NK-92 (cell line): ENCODE data around the gene TMEM215.
"Not testable (repeated sequence)": the region's sequence is repeated elsewhere in the genome, so short reads cannot be mapped to it uniquely, and the experiment has no call there.

Source experiments
- DNase-seq: peaks from one replicate; lab custom pipeline; 2025; ENCODE audit not compliant: unreplicated experiment; lab: John Stamatoyannopoulos, UW

The TMEM215 gene

DNA sequence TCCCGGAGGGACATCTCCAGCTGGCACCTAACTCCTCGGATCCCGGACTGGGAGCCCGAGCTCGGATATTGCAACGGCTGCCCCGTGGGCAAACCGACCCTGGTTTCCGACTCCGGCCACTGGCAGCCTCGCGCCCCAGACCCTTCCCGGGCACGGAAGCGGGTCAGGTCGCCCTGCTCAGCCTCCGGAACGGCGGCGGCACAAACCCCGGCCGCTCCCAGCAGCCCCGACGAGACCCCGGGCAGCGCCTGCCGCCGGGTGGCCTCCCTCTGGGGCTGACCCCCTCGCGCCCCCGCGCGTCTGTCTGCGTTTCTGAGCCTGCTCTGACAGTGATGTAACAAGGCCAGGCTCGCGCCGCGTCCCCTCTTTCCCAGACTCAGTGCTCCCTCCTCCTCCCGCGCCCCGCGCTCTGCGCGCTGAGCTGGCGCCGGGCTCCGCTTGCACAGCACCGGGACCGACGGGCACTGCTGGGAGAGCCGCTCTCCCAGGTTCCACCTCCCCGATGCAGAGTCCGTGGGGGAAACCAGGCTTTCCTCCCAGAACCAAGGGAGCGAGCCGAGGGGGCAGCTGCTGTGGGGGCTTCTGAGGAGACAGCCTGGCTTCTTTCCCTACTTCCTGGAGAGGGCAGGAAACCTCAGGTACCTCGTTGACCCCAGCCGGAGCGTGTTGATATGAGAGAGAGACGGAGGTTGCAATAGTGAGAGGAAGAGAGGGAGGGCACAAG, at the start of gene TMEM215:
Gene TMEM215 (plus strand): TSS at position 373 of the 724 bp plus-strand sequence. CDS start 644 bp downstream, outside the sequence.
- DNase-seq = no peak

- DNase-seq = no peak
These were observed 47.9 kb upstream of the TMEM215 start for GRCh38 chr9:32735476-32735875.

- DNase-seq = no peak
These were observed 46.0 kb upstream of the TMEM215 start for GRCh38 chr9:32737378-32737777.

GRCh38 chr9:32738501-32739172, 44.7 kb upstream of the TMEM215 start:
- no peak for DNase-seq

DNA sequence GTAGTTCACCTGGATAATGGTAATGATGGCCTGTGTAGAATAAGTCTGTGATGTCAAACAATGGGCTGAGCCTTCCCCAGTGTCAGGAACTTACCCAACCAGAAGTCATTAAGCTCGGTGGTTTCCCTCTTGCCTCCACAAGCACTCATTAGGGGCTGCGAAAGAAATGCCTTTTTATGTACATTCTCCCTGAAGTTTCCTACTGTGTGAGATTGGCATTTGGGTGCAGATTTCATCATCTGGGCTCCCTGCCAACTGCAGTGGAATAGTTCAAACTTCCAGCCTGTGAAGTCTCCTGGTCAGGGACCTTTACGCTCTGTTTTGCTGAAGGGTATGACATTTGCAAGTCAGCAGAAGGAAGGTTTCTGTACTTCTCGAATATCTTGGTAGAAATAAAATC, 41.6 kb upstream of the TMEM215 start:
- DNase-seq = no peak

DNA sequence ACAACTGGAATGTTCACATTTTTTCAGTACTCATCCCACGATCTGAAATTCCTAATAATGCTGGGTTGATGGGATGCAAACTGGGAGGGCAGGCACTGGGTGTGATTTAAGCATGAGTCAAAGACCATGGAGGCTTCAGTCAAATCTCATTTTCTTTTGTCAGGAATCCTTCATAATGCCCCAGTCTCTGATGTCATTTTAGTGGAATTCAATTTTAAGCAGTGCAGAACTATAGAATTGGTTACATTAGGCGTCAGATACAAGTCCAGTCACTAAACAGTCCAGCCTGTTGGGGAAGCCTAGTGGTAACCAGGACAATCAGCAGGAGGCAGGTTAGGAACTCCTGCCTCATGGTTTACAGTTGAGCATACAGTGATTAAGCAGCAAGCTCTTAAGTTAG, 41.0 kb upstream of the TMEM215 start:
- DNase-seq = no peak

DNA sequence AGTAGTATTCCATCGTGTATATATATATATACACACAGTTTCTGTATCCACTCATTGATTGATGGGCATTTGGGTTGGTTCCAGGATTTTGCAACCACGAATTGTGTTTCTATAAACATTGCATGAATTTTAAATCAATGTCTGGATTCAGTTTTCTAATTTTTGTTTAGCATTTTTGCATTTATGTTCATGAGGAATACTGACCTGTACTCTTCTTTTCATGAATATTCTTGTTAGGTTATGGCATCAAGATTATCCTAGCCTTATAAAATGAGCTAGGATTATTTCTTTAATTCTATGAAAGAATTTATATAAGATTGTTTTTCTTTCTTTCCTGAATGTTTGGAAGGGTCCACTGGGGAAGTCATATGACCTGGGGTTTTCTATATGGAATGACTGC, 35.3 kb upstream of the TMEM215 start:
- DNase-seq = no peak

GRCh38 chr9:32755730-32756129, 27.6 kb upstream of the TMEM215 start:
- DNase-seq = no peak

DNA sequence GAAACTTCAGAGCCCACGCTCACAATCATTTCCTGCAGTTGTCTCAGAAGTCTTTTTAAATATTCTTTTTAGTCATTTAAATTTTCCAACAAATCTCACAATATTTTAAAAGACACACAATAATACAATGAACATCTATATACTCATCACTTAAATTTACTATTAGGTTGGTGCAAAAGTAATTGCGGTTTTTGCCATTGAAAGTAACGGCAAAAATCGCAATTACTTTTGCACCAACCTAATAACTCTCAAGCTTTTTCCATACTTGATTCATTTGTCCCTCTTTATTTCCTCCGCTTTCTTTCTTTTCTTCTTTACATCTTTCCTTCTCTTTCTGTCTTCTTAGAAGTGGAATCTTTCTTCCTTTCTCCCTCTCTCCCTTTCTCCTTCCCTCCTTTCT, 19.2 kb upstream of the TMEM215 start:
- no peak for DNase-seq

DNA sequence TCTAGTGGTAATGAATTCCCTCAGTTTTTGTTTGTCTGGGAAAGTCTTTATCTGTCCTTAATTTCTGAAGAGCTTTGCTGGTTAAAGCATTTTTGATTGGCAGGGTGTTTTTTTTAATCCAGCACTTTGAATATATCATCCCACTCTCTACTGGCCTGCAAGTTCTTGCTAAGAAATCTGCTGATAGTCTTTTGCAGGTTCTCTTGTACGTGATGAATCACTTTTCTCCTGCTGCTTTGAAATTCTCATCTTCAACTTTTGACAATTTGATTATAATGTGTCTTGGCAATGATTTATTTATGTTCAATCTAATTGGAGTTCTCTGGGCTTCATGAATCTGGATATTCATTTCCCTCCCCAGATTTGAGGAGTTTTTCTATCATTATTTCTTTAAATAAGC, 8.1 kb upstream of the TMEM215 start:
- DNase-seq = no peak

GRCh38 chr9:32776201-32776600, 7.1 kb upstream of the TMEM215 start:
- DNase-seq = no peak

DNA sequence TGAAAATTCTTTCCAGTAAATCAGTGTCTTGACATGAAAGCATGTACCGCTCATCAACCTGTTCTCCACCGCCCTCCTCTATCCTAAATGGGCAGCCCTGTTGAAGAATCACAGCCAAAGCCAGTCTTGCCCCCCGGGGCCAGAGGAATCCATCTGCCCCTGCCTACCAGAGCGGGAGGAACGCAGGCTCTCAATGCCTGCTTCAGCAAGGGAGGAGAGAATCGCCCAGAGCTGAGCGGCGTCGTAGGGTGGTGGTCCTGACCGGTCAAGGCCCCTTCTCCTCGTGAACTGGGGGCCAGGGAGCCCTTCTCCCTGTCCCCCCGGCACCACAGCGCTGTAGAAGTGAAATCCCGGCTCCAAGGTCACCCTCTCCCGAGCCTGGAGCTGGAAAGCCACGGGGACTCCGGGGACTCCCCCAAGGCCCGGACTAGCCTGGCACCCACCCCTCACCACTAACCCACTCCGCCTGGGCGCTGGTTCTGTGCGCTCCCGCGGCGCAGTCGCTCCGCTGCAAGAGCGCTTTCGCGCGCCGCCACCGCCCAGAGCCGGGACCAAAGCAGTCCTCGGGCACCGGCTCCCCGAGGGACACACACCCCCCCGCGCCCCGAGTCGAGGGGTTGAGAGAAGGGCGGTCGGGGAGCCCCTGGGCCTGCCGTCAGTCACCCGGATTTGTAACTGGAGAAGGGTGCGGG, 718 bp upstream of the TMEM215 start:
- DNase-seq = no peak

- no peak for DNase-seq
These were observed 4.5 kb downstream of the TMEM215 start for GRCh38 chr9:32787816-32788215.

GRCh38 chr9:32796015-32796414, 12.7 kb downstream of the TMEM215 start:
- not testable (repeated sequence) for DNase-seq

DNA sequence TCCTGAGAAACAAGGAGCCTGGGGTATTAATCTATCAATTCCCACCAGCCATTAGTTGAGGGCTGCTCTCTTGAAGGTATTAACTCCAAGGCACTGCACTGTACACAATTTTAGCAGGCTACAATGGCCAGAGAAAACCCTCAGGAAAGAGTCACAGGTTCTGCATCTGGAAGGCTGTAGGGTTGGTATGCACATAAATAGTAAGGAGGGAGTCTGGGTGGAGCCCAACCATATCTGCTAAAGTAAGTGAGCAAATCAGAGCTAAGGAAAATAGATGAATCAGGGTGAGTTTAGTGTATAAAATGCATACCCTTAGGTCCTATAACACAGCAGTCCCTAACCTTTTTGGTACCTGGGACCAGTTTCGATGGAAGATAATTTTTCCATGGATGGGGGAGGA, 18.2 kb downstream of the TMEM215 start:
- DNase-seq = no peak

- no peak for DNase-seq
These were observed 23.9 kb downstream of the TMEM215 start for GRCh38 chr9:32807217-32807616.

GRCh38 chr9:32811246-32811645, 27.9 kb downstream of the TMEM215 start:
- no peak for DNase-seq

- no peak for DNase-seq
These were observed 37.0 kb downstream of the TMEM215 start for GRCh38 chr9:32820322-32820721.

GRCh38 chr9:32823101-32823500, 39.8 kb downstream of the TMEM215 start:
- DNase-seq = no peak

GRCh38 chr9:32823551-32823950, 40.2 kb downstream of the TMEM215 start:
- DNase-seq = no peak

DNA sequence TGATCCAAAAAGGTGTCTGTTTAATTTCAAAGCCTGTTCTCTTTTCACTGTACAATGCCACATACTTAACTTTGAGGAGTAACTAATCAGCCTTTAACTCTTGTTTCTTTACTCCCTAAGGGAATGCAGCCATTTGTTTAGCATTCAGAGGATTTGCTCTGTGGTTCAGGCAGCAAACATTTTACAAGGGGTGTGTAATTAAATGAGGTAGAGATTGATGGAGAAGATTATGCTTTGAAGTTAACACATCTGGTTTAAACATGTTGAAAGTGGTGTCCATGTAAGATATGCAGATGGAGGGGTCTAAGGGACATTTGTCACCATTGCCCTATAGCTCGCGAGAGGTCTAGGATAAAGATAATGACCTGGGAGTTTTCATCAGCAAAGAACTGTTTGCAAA, 41.9 kb downstream of the TMEM215 start:
- no peak for DNase-seq

- no peak for DNase-seq
These were observed 45.5 kb downstream of the TMEM215 start for GRCh38 chr9:32828861-32829260.
